ENCODE results near the gene CMTR1. TPM values are rescaled to one million over a fixed set of nuclear protein-coding genes. Genes with fewer than 3 reads are reported as not detected.

Gene CMTR1
- total RNA-seq, 1 donor from 2014 or later: 33.6 TPM

- DNase-seq (ENCODE audit: low spot score): no peak
These were observed 44.8 kb downstream of the CMTR1 start for GRCh38 chr6:37477656-37478435.

GRCh38 chr6:37478827-37479226 is 45.8 kb downstream of the CMTR1 start:
- DNase-seq (ENCODE audit: low spot score): no peak

GRCh38 chr6:37479266-37479854 is 46.3 kb downstream of the CMTR1 start:
- no peak for DNase-seq (ENCODE audit: low spot score)

GRCh38 chr6:37480118-37480736 is 47.2 kb downstream of the CMTR1 start:
- DNase-seq (ENCODE audit: low spot score): no peak

GRCh38 chr6:37480951-37481534 is 48.0 kb downstream of the CMTR1 start:
- no peak for DNase-seq (ENCODE audit: low spot score)

GRCh38 chr6:37481711-37482605 is 48.9 kb downstream of the CMTR1 start:
- DNase-seq (ENCODE audit: low spot score): no peak

DNA sequence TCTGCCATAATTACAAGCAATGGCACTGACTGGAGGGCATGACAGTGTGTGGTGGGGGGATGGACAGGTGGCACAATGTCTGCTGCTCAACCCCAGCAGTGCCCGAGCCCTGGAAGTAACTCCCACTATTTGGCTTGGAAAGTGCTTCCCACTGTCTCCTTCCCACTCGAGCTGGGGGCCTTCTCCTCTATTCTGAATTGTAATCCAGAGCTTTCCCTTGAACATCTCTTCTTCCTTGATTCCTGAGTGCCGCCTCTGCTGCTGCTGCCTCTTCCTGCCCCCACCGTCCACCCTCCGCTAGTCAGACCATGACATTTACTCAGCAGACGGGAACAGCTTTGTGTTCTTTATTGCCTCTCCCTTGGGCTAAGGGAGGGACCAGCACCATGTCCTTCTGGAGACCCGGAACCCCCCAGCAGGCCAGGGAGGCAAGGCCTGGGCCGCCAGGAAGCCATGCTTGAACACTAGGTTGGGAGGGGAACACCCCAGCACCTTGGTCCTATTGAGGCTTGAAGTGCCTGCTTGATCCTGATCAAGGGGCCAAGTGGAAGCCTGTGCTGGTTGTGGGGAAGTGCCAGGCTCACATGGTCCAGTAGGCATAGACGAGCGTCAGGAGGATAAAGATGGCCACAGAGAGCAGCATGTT is 49.7 kb downstream of the CMTR1 start:
- no peak for DNase-seq (ENCODE audit: low spot score)

DNA sequence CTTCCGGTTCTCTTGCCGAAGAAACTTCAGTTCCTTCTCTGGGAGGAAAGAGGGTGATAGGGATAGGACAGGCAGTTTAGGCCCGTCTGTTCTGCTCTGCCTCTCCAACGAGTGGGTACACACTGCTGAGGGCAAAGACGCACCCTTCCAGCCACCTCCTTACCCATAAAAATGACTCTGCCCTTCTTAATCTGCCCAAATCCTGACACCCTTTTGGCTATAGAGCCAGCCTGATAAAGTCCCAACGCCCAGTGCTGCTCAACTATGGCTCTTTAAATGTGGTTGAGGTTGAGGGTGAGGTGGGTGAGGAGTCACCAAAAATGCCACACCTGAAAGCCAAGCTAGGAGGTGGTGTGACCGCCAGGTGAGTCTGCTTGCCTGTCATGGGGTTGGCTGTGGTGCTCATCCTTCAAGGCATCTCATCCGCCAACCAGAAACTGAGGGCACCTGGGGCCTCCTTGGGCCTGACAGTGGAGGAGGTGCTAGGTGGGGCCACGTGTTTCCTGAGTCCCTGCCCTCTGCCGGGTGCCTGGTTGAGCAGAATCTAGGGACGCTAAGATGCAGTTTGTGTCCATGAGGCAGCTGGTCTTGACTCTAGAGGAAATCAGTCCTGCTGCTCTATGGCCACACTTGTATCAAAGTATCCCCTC is 50.4 kb downstream of the CMTR1 start:
- no peak for DNase-seq (ENCODE audit: low spot score)

DNA sequence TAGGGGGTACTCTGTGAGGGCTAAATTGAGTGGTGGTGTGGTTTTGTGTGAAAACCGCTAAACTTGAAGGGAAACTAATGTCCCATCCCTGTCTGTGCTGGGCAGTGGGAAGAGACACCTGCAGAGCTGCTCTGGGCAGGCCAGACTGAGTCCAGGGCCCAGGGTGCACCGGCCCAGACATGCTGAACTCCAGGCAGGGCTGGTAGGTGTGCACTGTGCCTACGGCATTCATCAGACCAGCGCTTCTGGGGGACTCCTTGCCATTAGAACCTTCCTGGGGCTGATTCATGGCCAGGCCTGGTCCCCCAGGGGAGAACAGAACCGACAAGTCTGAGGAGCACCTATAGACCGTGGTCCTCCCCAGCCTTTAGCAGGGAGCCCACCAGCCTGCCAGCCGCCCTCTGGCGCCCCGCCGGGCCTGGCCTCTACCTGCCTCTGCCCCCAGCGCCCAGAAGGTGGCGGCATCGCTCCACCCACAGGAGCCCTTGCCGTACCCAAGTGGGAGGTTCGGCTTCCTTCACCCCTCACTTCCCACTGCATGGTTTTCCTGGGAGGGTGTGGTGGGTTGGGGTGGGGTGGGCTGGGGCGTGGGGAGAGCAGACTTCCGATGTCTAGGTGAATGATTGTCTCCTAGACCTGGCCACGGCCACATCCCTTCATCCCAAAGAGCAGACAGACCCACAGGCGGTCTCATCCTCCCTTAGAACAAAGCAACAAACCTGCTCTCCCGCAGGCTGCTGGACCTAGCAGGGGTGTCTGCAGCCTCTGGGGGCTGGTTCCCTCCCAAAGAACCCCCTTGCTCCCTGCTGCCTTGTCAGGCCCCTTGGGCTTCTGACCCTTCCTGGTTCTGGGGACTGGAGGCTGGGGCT is 51.1 kb downstream of the CMTR1 start:
- DNase-seq (ENCODE audit: low spot score): peak; percentile 50

DNA sequence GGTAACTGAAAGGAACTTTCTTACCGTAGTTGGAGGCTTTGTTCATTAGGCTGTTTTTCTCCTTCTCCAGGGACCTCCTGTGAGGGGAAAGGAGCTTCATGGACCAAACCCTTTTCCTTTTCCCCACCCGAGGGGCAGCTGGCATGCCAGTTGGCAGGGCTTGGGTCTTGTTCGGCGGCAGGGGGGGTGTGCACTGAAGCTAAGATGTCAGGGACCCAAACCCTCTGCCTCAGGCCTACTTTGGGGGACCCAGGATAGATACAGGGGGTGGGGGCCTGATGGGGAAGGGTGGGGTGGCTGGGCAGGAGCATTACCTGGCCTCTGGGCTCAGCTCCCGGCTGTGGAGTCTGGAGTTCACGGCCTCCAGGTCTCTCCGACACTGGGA is 51.8 kb downstream of the CMTR1 start:
- no peak for DNase-seq (ENCODE audit: low spot score)

GRCh38 chr6:37485291-37485702 is 52.3 kb downstream of the CMTR1 start:
- no peak for DNase-seq (ENCODE audit: low spot score)

GRCh38 chr6:37486121-37486839 is 53.3 kb downstream of the CMTR1 start:
- DNase-seq (ENCODE audit: low spot score): no peak

DNA sequence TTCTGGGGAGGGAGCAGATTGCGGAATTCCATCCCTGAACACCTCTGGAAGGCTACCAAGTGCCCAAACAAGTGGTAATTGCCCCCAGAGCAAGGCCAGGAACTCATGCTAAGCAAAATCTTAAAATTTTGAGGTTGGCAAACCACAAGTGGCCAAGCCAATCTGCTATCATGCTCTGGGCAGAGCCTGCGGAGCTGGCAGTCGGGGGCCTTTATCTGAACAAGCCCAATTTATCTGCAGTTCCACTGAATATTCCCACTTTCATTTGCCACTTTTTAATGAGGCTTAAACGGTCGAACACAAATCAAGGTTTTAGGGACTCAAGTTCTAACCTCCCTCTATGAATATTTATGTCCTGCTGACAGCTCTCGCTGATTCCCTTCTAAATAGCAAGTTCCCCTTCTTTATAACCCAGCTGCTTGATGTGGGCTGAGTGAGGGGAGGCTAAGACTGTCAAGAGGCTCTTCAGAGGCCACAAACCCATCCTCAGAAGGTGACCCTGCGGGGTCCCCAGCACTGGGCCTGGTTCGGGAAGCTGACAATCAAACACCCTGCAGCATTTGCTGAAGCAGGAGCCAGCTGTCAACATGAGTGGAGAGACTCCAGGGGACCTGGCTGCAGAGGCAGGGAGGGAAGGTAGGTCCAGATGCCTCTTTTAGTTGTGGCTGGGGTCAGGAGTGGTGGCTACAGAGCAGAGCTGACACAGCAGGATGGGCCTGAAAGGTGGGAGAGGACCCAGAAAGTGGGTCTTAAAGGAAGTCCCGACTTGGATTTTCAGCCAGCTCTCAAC is 54.8 kb downstream of the CMTR1 start:
- no peak for DNase-seq (ENCODE audit: low spot score)

GRCh38 chr6:37488476-37488875 is 55.5 kb downstream of the CMTR1 start:
- no peak for DNase-seq (ENCODE audit: low spot score)

DNA sequence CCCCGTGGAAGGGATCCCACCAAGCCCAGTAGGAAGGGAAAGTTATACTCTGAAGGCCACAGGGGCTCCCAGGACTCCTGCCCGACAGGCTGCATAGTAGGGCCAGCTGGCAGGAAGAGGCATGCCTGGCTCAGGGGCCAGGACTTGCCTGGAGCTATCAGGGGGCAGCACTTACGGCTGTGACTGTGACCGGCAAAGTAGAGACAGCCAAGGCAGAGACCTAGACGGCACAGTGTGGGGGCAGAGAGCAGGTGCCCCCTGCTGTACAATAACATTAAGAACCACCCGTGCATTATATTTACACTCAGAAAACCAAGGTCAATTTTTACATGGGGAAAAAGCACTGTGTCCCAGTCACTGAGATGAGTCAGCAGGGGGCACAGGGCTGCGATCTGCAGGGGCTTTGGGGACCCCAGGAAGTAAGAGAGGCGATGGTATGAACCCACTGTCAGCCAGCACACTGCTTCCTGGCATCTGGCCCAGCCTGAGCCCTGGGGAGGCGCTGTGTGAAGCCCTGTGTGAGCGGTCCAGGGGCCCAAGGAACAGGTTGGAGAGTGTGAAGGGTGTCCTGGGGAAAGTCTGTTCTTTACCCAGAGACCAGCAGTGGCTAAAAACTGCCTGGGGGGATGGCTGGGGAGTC is 56.8 kb downstream of the CMTR1 start:
- no peak for DNase-seq (ENCODE audit: low spot score)

DNA sequence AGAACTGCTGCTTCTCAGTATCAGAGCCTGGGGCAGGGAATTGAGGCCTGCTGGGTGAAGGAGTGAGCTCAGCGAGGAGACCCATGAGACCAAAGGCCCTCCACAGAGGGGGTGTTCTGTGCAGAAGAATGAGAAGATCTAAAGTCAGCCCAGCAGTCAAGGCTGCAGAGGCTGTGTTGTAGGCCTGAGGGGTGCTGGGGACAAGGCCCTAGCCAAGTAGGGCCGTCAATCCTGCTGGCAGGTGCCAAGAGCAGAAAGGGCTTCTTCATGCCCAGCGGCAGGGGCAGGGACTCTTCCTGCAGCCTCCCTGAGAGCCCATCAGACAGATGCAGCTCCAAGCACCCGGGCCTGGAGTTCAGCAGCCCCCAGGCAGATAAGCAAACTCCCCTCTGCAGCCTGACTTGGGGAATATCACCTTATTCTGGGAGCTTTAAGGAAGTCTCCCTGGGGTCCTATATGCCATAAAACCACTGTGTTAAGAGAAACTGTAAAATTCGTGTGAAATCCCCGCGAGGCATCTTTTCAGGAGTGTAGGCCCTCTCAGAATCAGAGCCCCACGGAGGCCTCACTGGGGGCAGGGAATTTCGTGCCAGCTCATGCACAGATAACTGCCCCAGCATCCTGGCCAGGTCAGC is 57.6 kb downstream of the CMTR1 start:
- no peak for DNase-seq (ENCODE audit: low spot score)

- DNase-seq (ENCODE audit: low spot score): no peak
These were observed 58.3 kb downstream of the CMTR1 start for GRCh38 chr6:37491171-37491829.
